ENCODE results near the gene RAB35.
"Not testable (repeated sequence)": the region's sequence is repeated elsewhere in the genome, so short reads cannot be mapped to it uniquely, and the experiment has no call there.

The RAB35 gene

GRCh38 chr12:120054293-120054692 lies 62.3 kb downstream of the RAB35 start:
- no peak for DNase-seq

GRCh38 chr12:120051535-120051934 lies 65.0 kb downstream of the RAB35 start:
- no peak for DNase-seq

GRCh38 chr12:120049426-120049825 lies 67.1 kb downstream of the RAB35 start:
- no peak for DNase-seq

GRCh38 chr12:120048263-120048662 lies 68.3 kb downstream of the RAB35 start:
- no peak for DNase-seq

- DNase-seq, result no peak
Measured at GRCh38 chr12:120047072-120047471, 69.5 kb downstream of the RAB35 start.

- not testable (repeated sequence) for DNase-seq
Measured at GRCh38 chr12:120045367-120045766, 71.2 kb downstream of the RAB35 start.
